T-helper 9 cell (primary cell): ENCODE measurements around the gene PARG.
"Not testable (repeated sequence)": the region's sequence is repeated elsewhere in the genome, so short reads cannot be mapped to it uniquely, and the experiment has no call there.

ENCODE experiments used
- DNase-seq: peaks from one replicate; pipeline ENCODE4 v3.0.0-alpha.2; 2020

The PARG gene

GRCh38 chr10:49827297-49827696, 114.5 kb downstream of the PARG start:
- no peak for DNase-seq

- DNase-seq: no peak
These were observed 122.4 kb downstream of the PARG start for GRCh38 chr10:49819234-49819958.

GRCh38 chr10:49817845-49818244, 124.0 kb downstream of the PARG start:
- DNase-seq: no peak

- no peak for DNase-seq
These were observed 137.8 kb downstream of the PARG start for GRCh38 chr10:49803988-49804387.

GRCh38 chr10:49798275-49798674, 143.6 kb downstream of the PARG start:
- no peak for DNase-seq

- DNase-seq: no peak
These were observed 150.7 kb downstream of the PARG start for GRCh38 chr10:49791100-49791499.

- no peak for DNase-seq
These were observed 157.1 kb downstream of the PARG start for GRCh38 chr10:49784681-49785080.

GRCh38 chr10:49783645-49784044, 158.2 kb downstream of the PARG start:
- DNase-seq: no peak

GRCh38 chr10:49781247-49781646, 160.6 kb downstream of the PARG start:
- no peak for DNase-seq

- DNase-seq: no peak
These were observed 163.6 kb downstream of the PARG start for GRCh38 chr10:49778197-49778596.

- no peak for DNase-seq
These were observed 165.0 kb downstream of the PARG start for GRCh38 chr10:49776851-49777250.

- no peak for DNase-seq
These were observed 166.8 kb downstream of the PARG start for GRCh38 chr10:49775014-49775413.

GRCh38 chr10:49772944-49773343, 168.9 kb downstream of the PARG start:
- DNase-seq: not testable (repeated sequence)

GRCh38 chr10:49771046-49771445, 170.8 kb downstream of the PARG start:
- not testable (repeated sequence) for DNase-seq

GRCh38 chr10:49769692-49770091, 172.1 kb downstream of the PARG start:
- no peak for DNase-seq

GRCh38 chr10:49768731-49769130, 173.1 kb downstream of the PARG start:
- DNase-seq: no peak

GRCh38 chr10:49768329-49768728, 173.5 kb downstream of the PARG start:
- no peak for DNase-seq
